Sigmoid colon (tissue), 7 donors: ENCODE measurements around the gene NR2F1. TPM values are rescaled to one million over a fixed set of nuclear protein-coding genes. Genes with fewer than 3 reads are reported as not detected.

Source experiments
- DNase-seq: peaks from one replicate; pipeline ENCODE4 v3.0.0-alpha.2; 2019
- H3K27ac ChIP-seq, 4 donors: fragments of 200-600 bp; sonication (generic); one replicate each; pipeline ENCODE4 v1.5.1; 2016 to 2019; ENCODE audit warnings: mild to moderate bottlenecking in 1 of 4
- H3K27me3 ChIP-seq, 3 donors: fragments of 200-600 bp; sonication (generic); one replicate each; pipeline ENCODE4 v1.5.1; 2019; ENCODE audit warnings: mild to moderate bottlenecking in 1 of 3
- H3K36me3 ChIP-seq, 4 donors: fragments of 200-600 bp; sonication (generic); one replicate each; pipeline ENCODE4 v1.5.1; 2016 to 2019
- H3K4me1 ChIP-seq, 4 donors: fragments of 200-600 bp; sonication (generic); one replicate each; pipeline ENCODE4 v1.5.1; 2017 to 2019
- H3K4me3 ChIP-seq, 4 donors: fragments of 200-600 bp; sonication (generic); one replicate each; pipeline ENCODE4 v1.5.1; 2017 to 2019; ENCODE audit warnings: mild to moderate bottlenecking in 2 of 4, moderate library complexity in 1 of 4
- H3K9me3 ChIP-seq, 4 donors: fragments of 200-600 bp in 3 of 4; sonication (generic) in 3 of 4; one replicate each; pipeline versions ENCODE4 v1.5.1 to v1.6.1; 2013 to 2019
- CTCF ChIP-seq, 4 experiments: fragments of 450-650 bp in 3 of 4; fragments of 200-600 bp in 1 of 4; IDR thresholded peaks; one replicate each; pipeline ENCODE4 v1.5.1; 2016 to 2019; ENCODE audit warnings: antibody characterized with exemption in 4 of 4, mild to moderate bottlenecking in 3 of 4, moderate library complexity in 2 of 4
- EP300 ChIP-seq, 4 donors: sonication (generic); formaldehyde crosslinking; IDR thresholded peaks; one replicate each; pipeline ENCODE4 v1.6.1; 2017; ENCODE audit warnings: antibody characterized with exemption in 4 of 4
- POLR2A ChIP-seq, 2 donors: fragments of 450-650 bp; IDR thresholded peaks; one replicate each; pipeline ENCODE4 v1.6.1; 2016; ENCODE audit warnings: antibody characterized with exemption in 2 of 2, mild to moderate bottlenecking in 2 of 2, moderate library complexity in 2 of 2
- POLR2AphosphoS5 ChIP-seq, 4 donors: sonication (generic); formaldehyde crosslinking; IDR thresholded peaks; one replicate each; pipeline ENCODE4 v1.6.1; 2017; ENCODE audit warnings: antibody characterized with exemption in 4 of 4
- WGBS, 2 donors: extraction: QIAGEN DNeasy Blood & Tissue Kit; methylation state at CpG; one replicate each; pipeline ENCODE4 v1.1.7; 2013; 5-methylcytosine and 5-hydroxymethylcytosine counted together
- intact Hi-C: fragments of 100-400 bp; cut with DNase I; formaldehyde crosslinking; loops from one replicate; pipeline ENCODE4 v1.15.1; 2023
- polyA plus RNA-seq, 3 donors: library from polyadenylated mRNA; stranded (reverse); fragments of 200-250 nt; gene quantifications; one replicate each; pipeline ENCODE4 v1.2.3, GENCODE V29; 2013
- total RNA-seq, 4 donors: library from RNA; depleted of rRNA; stranded (reverse); fragments of >200 nt; gene quantifications; one replicate each; pipeline ENCODE4 v1.1.0, GENCODE V29; 2016
- donor health status: healthy with polysubstance abuse.
- donor health status: Bipolar disorder and iron deficiency.
- donor health status: healthy.

Gene NR2F1
- total and polyA plus RNA-seq, 7 donors, result 1.4 to 24.1 (median 16.3) TPM

GRCh38 chr5:93610581-93611272 is 27.7 kb downstream of the NR2F1 start:
- peaks cover 30 to 90% (median 73%) of the 10 kb centered on the region in 3 donors for H3K27me3 ChIP-seq
- DNase-seq, result no peak
- 11 to 17% methylated on average over 17 of the region's 17 CpGs for WGBS, 2 donors
- H3K4me3 ChIP-seq, result no peak overlapping the region
- H3K9me3 ChIP-seq, result no peaks in the 10 kb centered on the region
- no peak overlapping the region for H3K27ac ChIP-seq
- intact Hi-C loops, result no loop called here
- peaks cover 0 to 14% (median 13%) of the 10 kb centered on the region in 4 donors for H3K4me1 ChIP-seq
- no peaks in the 10 kb centered on the region for H3K36me3 ChIP-seq
- no peak for TF ChIP-seq EP300 (IDR thresholded peaks at IDR 0.05)
- no peak for TF ChIP-seq CTCF (IDR thresholded peaks at IDR 0.05)
- TF ChIP-seq POLR2A (IDR thresholded peaks at IDR 0.05), result no peak
- TF ChIP-seq POLR2AphosphoS5 (IDR thresholded peaks at IDR 0.05), result no peak

DNA sequence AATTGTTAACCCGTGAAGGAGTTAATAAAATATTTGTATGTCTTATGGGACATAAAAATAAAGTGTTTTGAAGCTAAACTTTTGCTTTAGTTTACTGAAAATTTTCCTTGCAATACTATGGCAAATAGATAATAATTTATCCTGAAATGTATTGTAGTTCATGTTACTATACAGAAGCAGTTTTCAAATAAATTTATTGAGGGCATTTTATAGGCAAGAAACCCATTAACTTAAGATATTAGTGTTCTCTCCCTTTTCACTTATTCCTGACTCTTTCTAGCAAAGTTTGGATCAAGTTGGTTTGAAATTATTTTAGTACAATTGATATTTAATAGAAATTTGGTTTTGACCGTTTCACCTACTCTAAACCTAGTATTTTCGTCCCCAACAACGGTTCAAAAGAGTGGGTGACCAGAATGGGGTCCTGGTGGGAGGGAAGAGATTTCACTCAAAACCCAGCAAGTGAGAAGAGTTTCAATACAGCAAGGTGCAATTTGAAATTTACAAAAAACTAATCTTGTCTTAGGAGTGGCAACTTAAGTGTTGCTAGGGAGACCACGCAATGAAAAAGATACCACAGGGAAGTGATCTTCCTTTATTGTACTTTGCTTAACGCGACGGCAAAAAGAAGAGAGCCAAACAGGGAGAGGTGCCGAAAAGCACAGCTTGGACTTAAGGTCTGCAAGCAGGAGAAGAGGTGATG is 28.4 kb downstream of the NR2F1 start:
- Histone ChIP-seq H3K9me3 (no peaks in the 10 kb centered on the region), H3K36me3 (no peaks in the 10 kb centered on the region), H3K4me3 (no peak overlapping the region), H3K27me3 (peaks cover 30 to 83% (median 66%) of the 10 kb centered on the region in 3 donors), H3K27ac (no peak overlapping the region), H3K4me1 (peaks cover 0 to 14% (median 13%) of the 10 kb centered on the region in 4 donors)
- 4 to 7% methylated on average over 9 of the region's 9 CpGs for WGBS, 2 donors
- no peak for DNase-seq
- intact Hi-C loops, result no loop called here
- peak in 2 of 4 donors; percentile 6 to 39 for TF ChIP-seq POLR2AphosphoS5 (IDR thresholded peaks at IDR 0.05)
- TF ChIP-seq POLR2A (IDR thresholded peaks at IDR 0.05), result no peak
- no peak for TF ChIP-seq CTCF (IDR thresholded peaks at IDR 0.05)

- peaks cover 30 to 75% (median 62%) of the 10 kb centered on the region in 3 donors for H3K27me3 ChIP-seq
- no peaks in the 10 kb centered on the region for H3K9me3 ChIP-seq
- no peak overlapping the region for H3K27ac ChIP-seq
- H3K36me3 ChIP-seq, result no peaks in the 10 kb centered on the region
- TF ChIP-seq POLR2A (IDR thresholded peaks at IDR 0.05), result no peak
- no peak for TF ChIP-seq CTCF (IDR thresholded peaks at IDR 0.05)
- TF ChIP-seq EP300 (IDR thresholded peaks at IDR 0.05), result no peak
- TF ChIP-seq POLR2AphosphoS5 (IDR thresholded peaks at IDR 0.05), result no peak
- H3K4me1 ChIP-seq, result peaks cover 0 to 14% (median 13%) of the 10 kb centered on the region in 4 donors
- 2 to 4% methylated on average over 42 to 43 of the region's 43 CpGs for WGBS, 2 donors
- no peak overlapping the region for H3K4me3 ChIP-seq
- DNase-seq, result no peak
- intact Hi-C loops, result no loop called here
Measured at GRCh38 chr5:93611976-93612854, 29.2 kb downstream of the NR2F1 start.

DNA sequence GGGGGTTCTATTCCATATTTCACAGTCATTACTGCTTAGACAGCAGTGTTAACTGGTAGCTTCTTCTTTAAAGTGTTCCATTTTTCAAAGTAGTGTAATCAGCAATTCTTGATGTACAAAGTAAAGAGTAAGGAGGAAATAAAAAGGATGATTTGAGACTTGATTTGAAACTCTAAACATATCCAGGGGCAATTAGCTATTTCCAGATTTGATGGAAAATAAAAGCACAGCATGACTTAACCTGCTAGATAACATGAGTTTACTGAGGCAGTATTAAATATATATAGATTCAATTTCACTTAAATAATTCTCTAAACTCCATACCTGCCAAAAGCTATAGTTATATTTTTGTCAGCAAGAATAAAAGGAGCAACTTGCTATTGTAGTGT is 29.8 kb downstream of the NR2F1 start:
- no peak for DNase-seq
- Histone ChIP-seq H3K27me3 (peaks cover 30 to 69% (median 62%) of the 10 kb centered on the region in 3 donors), H3K4me3 (no peak overlapping the region), H3K27ac (no peak overlapping the region), H3K9me3 (no peaks in the 10 kb centered on the region), H3K36me3 (no peaks in the 10 kb centered on the region), H3K4me1 (peaks cover 0 to 12% (median 11%) of the 10 kb centered on the region in 4 donors)
- TF ChIP-seq POLR2AphosphoS5 (IDR thresholded peaks at IDR 0.05) (no peak), EP300 (IDR thresholded peaks at IDR 0.05) (no peak), POLR2A (IDR thresholded peaks at IDR 0.05) (no peak), CTCF (IDR thresholded peaks at IDR 0.05) (no peak)
- intact Hi-C loops, result no loop called here
